A549 (cell line): Measurements from ENCODE around the gene SHKBP1. TPM values are rescaled to one million over a fixed set of nuclear protein-coding genes. Genes with fewer than 3 reads are reported as not detected.

Experiments
- ATAC-seq, 2 experiments: fragments of 200-7000 bp in 1 of 2; fragments of >200 bp in 1 of 2; cut with Nextera tagmentation in 1 of 2; cut with Tn5 transposase in 1 of 2; 3 replicates each; pipeline versions ENCODE4 v1.8.0 to v1.9.1; 2018 to 2020; ENCODE audit warnings: mild to moderate bottlenecking in 1 of 2, moderate library complexity in 1 of 2
- CTCF ChIA-PET: fragments of 300-600 bp; sonication (Branson Sonifier 250); formaldehyde crosslinking; extraction: SDS; loops from one replicate; lab custom pipeline; 2021; ENCODE audit warnings: antibody characterized with exemption, inconsistent platforms; lab: Yijun Ruan, JAX
- POLR2A ChIA-PET: fragments of 350-600 bp; formaldehyde crosslinking; extraction: SDS; loops from one replicate; lab custom pipeline; 2021; ENCODE audit warnings: antibody characterized with exemption, inconsistent platforms; lab: Yijun Ruan, JAX
- DNase-seq, 2 experiments: peaks; one replicate each; pipeline versions ENCODE4 v3.0.0 to v3.0.0-alpha.2; 2011 to 2016; ENCODE audit warnings: low read depth in 1 of 2, low spot score in 1 of 2
- FAIRE-seq: peaks from 2 replicates; lab custom pipeline; 2011; peaks lifted over from hg19 to GRCh38; lab: Jason Lieb, UNC
- H3K27ac ChIP-seq, 2 experiments: fragments of >200 bp; sonication (Bioruptor Twin); formaldehyde crosslinking; 3 replicates each; pipeline ENCODE4 v1.5.1; 2016 to 2017
- H3K4me1 ChIP-seq: fragments of >200 bp; sonication (Bioruptor Twin); formaldehyde crosslinking; 3 replicates; pipeline ENCODE4 v1.6.1; 2016
- H3K4me2 ChIP-seq: fragments of >200 bp; sonication (Bioruptor Twin); formaldehyde crosslinking; 3 replicates; pipeline ENCODE4 v1.6.1; 2016
- H3K4me3 ChIP-seq: fragments of >200 bp; sonication (Bioruptor Twin); formaldehyde crosslinking; 3 replicates; pipeline ENCODE4 v1.5.1; 2016
- H3K9me3 ChIP-seq: fragments of >200 bp; sonication (Bioruptor Twin); formaldehyde crosslinking; 3 replicates; pipeline ENCODE4 v1.6.1; 2016
- BCL3 ChIP-seq: fragments of >200 bp; sonication (Bioruptor Twin); formaldehyde crosslinking; IDR thresholded peaks from 3 replicates; pipeline ENCODE4 v1.6.1; 2016
- CEBPB ChIP-seq, 2 experiments: fragments of >200 bp in 1 of 2; sonication (Bioruptor Twin) in 1 of 2; formaldehyde crosslinking in 1 of 2; IDR thresholded peaks; 2 replicates each; pipeline ENCODE4 v1.6.1; 2012 to 2016
- CTCF ChIP-seq: fragments of >200 bp; sonication (Bioruptor Twin); formaldehyde crosslinking; IDR thresholded peaks from 3 replicates; pipeline ENCODE4 v1.5.1; 2016
- EHMT2 ChIP-seq: fragments of 200-600 bp; sonication (generic); IDR thresholded peaks from 2 replicates; pipeline ENCODE4 v1.6.1; 2016; ENCODE audit warnings: antibody characterized with exemption, low read depth, mild to moderate bottlenecking, moderate library complexity
- ELK1 ChIP-seq: fragments of 150-350 bp; IDR thresholded peaks from 2 replicates; pipeline ENCODE4 v1.6.1; 2014; ENCODE audit warnings: low read depth, mild to moderate bottlenecking, low read length
- FOSL2 ChIP-seq, 2 experiments: fragments of 450-650 bp in 1 of 2; fragments of >200 bp in 1 of 2; sonication (Bioruptor Twin) in 1 of 2; formaldehyde crosslinking; IDR thresholded peaks; 2 replicates each; pipeline versions ENCODE4 v1.5.0 to v1.6.1; 2016 to 2020; ENCODE audit warnings: mild to moderate bottlenecking in 1 of 2, moderate library complexity in 1 of 2
- FOXS1 ChIP-seq: fragments of 250-450 bp; sonication (Bioruptor Pico); IDR thresholded peaks from 2 replicates; pipeline ENCODE4 v1.5.0; 2020; ENCODE audit warnings: mild to moderate bottlenecking, moderate library complexity
- HMGXB4 ChIP-seq: fragments of 250-450 bp; sonication (Bioruptor Pico); IDR thresholded peaks from 2 replicates; pipeline ENCODE4 v1.5.0; 2021; ENCODE audit warnings: mild to moderate bottlenecking, moderate library complexity, borderline replicate concordance
- JUN ChIP-seq, 2 experiments: fragments of >200 bp; sonication (Bioruptor Twin); formaldehyde crosslinking; IDR thresholded peaks; 2 replicates in 1 of 2; 3 replicates in 1 of 2; pipeline ENCODE4 v1.6.1; 2016 to 2017
- MAX ChIP-seq: IDR thresholded peaks from 2 replicates; pipeline ENCODE4 v1.6.1; 2012
- MAZ ChIP-seq: fragments of 150-350 bp; IDR thresholded peaks from 2 replicates; pipeline ENCODE4 v1.6.1; 2014; ENCODE audit warnings: antibody characterized with exemption, low read depth, low read length, borderline replicate concordance
- PBX3 ChIP-seq: IDR thresholded peaks from 2 replicates; pipeline ENCODE4 v1.6.1; 2012
- POLR2A ChIP-seq: IDR thresholded peaks from 2 replicates; pipeline ENCODE4 v1.6.1; 2012; ENCODE audit warnings: mild to moderate bottlenecking, low read length
- RFX5 ChIP-seq: fragments of 450-650 bp; IDR thresholded peaks from 2 replicates; pipeline ENCODE4 v1.7.1; 2014; ENCODE audit warnings: antibody characterized with exemption, mild to moderate bottlenecking, moderate library complexity
- SMC3 ChIP-seq: fragments of >200 bp; sonication (Bioruptor Twin); formaldehyde crosslinking; IDR thresholded peaks from 3 replicates; pipeline ENCODE4 v1.6.1; 2018; ENCODE audit warnings: inconsistent platforms
- TFCP2L1 ChIP-seq: fragments of 250-450 bp; sonication (Bioruptor Pico); IDR thresholded peaks from 2 replicates; pipeline ENCODE4 v1.5.0; 2021; ENCODE audit warnings: mild to moderate bottlenecking
- ZC3H11A ChIP-seq: fragments of 450-650 bp; IDR thresholded peaks from 2 replicates; pipeline ENCODE4 v1.6.1; 2014; ENCODE audit warnings: antibody characterized with exemption, mild to moderate bottlenecking
- ZSCAN20 ChIP-seq: fragments of 250-450 bp; sonication (Bioruptor Pico); IDR thresholded peaks from 2 replicates; pipeline ENCODE4 v1.8.0; 2022; ENCODE audit warnings: mild to moderate bottlenecking, moderate library complexity
- WGBS: methylation state at CpG from one replicate; pipeline ENCODE4 v1.1.6; 2017; ENCODE audit errors: missing lambda C conversion rate; 5-methylcytosine and 5-hydroxymethylcytosine counted together
- polyA plus RNA-seq, 4 experiments: library from polyadenylated mRNA; depleted of rRNA in 3 of 4; stranded (reverse); fragments of >200 nt; fragmentation: RNase III in 1 of 4; extraction: RNeasy Plus Mini Kit Qiagen cat#74134 plus additional on column Dnase treatment in 1 of 4; gene quantifications; 2 replicates in 3 of 4; 3 replicates in 1 of 4; pipeline ENCODE4 v1.2.3, GENCODE V29; 2011 to 2017

SHKBP1 gene
- polyA plus RNA-seq, 2 of the 4 experiments (the other 2 are of a cell fraction) = 75.2 to 123 TPM

- FAIRE-seq = peak; percentile 99
- H3K27ac ChIP-seq = peak overlapping the region; percentile 55 to 85
- peak; percentile 41 to 80 for ATAC-seq
- H3K4me3 ChIP-seq = peak overlapping the region; percentile 36
- H3K9me3 ChIP-seq = no peaks in the 10 kb centered on the region
- H3K4me2 ChIP-seq = peak overlapping the region; percentile 92
- CTCF ChIA-PET = interaction anchor here (0.6 to 35.2 kb wide), 36 partner anchors 8 to 846 kb away, joined by 3 to 2247 read pairs (median 6); partner anchors contain the start of genes BLVRB, SERTAD1 and SPTBN4
- H3K4me1 ChIP-seq = peaks cover 58% of the 10 kb centered on the region
- POLR2A ChIA-PET = interaction anchor here (0.5 to 2.8 kb wide), 18 partner anchors 9 to 195 kb away, joined by 3 to 35 read pairs (median 5); partner anchors contain the start of genes ACTMAP, BLVRB, EGLN2 and RAB4B
- peak; percentile 99 to 100 for DNase-seq
- TF ChIP-seq ZSCAN20 (no peak), ELK1 (no peak), FOXS1 (CRISPR knock-in tag) (0 out of 2 replicates have a peak, but pooled peaks have one; percentile 70), MAZ (peak; percentile 78), TFCP2L1 (CRISPR knock-in tag) (0 out of 2 replicates have a peak, but pooled peaks have one; percentile 29), EHMT2 (no peak), RFX5 (peak; percentile 55), ZC3H11A (no peak), CEBPB (IDR thresholded peaks at IDR 0.05) (no peak), MAX (peak; percentile 83), POLR2A (peak; percentile 20; the same call in 1 of the 2 replicates), HMGXB4 (CRISPR knock-in tag) (0 out of 2 replicates have a peak, but pooled peaks have one; percentile 9), JUN (IDR thresholded peaks at IDR 0.05) (peak in 1 of 2 experiments; percentile 60; a peak in 3 of 5 replicates), PBX3 (peak; percentile 90), FOSL2 (IDR thresholded peaks at IDR 0.05) (no peak), FOSL2 (CRISPR knock-in tag; IDR thresholded peaks at IDR 0.05) (peak; percentile 4; the same call in 1 of the 2 replicates), SMC3 (no peak), BCL3 (peak; percentile 67; the same call in 1 of the 3 replicates), CTCF (peak; percentile 20; the same call in 1 of the 3 replicates)
- 3% methylated on average over 37 of the region's 43 CpGs for WGBS
Observed at GRCh38 chr19:40603389-40604170, 26.9 kb downstream of the SHKBP1 start.
